HG03025 (cell line): Measurements from ENCODE around the gene LYRM7.
"Not testable (repeated sequence)": the region's sequence is repeated elsewhere in the genome, so short reads cannot be mapped to it uniquely, and the experiment has no call there.

Experiments
- ATAC-seq: cut with Tn5 transposase; IDR thresholded peaks from one replicate; pipeline ENCODE4 v1.9.1; 2021; ENCODE audit warnings: mild to moderate bottlenecking, moderate library complexity; ENCODE audit not compliant: unreplicated experiment, low FRiP score

The LYRM7 gene

DNA sequence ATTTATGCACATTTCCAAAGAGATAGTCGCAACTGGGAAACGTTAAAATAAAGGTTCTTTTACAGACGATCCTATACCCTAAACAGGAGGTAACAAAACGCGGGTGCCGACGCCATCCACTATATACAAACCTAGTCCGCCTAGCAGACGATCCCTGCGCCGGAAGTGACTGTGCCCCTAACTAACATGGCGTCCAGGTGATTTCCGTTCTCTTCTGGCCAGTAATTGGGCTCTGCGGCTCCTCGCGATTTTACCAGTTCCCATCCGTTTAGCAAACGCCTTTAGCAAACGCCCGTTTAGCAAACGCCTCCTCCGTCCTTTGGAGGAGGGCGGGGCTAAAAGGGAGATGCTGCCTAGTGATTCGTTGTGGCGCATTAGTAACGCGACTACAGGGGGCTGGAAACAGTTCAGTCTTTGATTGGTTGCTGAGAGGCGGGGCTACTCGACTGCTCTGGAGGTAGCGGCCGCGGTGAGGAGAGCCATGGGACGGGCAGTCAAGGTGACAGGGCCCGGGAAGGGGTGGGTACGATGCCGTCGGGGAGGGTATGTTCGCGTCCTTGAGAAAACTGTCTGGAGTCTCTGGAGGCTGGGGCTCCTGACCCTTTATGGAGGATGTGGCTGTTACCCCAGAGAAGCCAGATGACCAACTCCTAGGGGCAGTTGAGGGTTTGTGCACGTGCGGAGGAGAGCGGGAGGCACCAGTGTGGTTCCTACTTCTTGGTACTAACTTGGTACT, at the start of gene LYRM7:
LYRM7 (plus strand) TSS at position 405 of the 736 bp plus-strand sequence; CDS start at position 482, 77 bp downstream.
- ATAC-seq = peak; percentile 98

GRCh38 chr5:131127244-131127643, 43.5 kb upstream of the LYRM7 start:
- ATAC-seq = not testable (repeated sequence)

GRCh38 chr5:131129306-131129705, 41.4 kb upstream of the LYRM7 start:
- no peak for ATAC-seq

DNA sequence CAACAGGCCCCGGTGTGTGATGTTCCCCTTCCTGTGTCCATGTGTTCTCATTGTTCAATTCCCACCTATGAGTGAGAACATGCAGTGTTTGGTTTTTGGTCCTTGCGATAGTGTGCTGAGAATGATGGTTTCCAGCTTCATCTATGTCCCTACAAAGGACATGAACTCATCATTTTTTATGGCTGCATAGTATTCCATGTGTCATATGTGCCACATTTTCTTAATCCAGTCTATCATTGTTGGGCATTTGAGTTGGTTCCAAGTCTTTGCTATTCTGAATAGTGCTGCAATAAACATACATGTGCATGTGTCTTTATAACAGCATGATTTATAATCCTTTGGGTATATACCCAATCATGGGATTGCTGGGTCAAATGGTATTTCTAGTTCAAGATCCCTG, 37.7 kb upstream of the LYRM7 start:
- not testable (repeated sequence) for ATAC-seq

- ATAC-seq = not testable (repeated sequence)
Measured at GRCh38 chr5:131138406-131138805, 32.3 kb upstream of the LYRM7 start.

DNA sequence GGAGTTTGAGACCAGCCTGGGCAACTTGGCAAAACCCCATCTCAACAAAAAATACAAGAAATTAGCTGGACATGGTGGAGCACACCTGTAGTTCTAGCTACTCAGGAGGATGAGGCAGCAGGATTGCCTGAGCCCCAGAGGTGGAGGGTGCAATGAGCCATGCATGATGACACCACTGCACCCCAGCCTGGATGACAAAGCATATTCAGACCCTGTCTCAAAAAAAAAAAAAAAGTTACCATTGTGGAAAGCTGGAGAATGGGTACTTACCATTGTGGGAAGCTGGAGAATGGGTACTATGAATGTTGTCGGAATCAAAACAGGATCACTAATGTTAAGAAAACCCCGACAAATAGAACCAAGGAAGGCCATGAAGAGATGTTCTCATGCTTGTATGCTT, 31.4 kb upstream of the LYRM7 start:
- no peak for ATAC-seq

DNA sequence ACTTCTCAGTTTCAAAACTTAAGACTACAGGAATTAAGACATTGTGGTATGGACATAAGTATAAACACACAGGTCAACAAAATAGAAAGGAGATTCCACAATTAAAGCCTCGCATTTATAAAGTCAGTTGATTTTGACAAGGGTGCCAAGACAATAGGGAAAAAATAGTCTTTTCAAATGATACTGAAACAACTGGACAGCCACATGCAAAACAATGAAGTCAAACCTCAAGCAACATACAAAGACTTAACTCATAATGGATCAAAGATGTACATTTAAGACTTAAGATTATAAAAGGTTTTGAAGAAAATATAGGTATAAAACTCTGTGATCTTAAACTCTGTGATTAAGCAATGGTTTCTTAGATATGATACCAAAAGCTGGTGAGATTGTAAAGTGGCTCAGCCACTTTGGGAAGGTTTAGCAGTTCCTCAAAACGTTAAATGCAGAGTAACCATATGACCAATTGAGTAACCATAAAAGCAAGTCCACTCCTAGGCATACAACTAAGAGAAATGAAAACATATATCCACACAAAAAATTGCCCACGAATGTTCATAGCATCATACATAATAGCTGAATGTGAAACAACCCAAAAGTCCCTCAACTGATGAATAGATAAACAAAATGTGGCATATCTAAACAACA, 27.6 kb upstream of the LYRM7 start:
- no peak for ATAC-seq

DNA sequence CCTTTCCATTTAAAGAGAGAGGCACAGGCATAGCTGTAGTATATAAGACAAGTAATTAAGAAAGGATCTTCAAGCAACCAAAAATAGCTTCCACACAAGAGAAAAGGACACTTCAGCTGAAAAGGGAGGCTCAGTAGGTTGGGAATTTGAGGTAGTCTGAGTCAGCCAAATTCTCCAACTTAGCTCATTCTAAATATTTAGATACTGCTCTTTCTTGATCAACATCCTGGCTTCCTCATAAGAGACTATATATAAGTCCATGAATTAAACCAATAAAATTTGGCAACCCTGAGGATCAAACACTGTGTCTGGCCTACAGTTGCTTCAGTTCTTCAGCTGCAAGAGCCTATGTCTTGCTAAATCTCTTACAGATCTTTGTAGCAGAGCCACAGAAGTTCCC, 23.5 kb upstream of the LYRM7 start:
- no peak for ATAC-seq

- ATAC-seq = no peak
Measured at GRCh38 chr5:131148835-131149234, 21.9 kb upstream of the LYRM7 start.

DNA sequence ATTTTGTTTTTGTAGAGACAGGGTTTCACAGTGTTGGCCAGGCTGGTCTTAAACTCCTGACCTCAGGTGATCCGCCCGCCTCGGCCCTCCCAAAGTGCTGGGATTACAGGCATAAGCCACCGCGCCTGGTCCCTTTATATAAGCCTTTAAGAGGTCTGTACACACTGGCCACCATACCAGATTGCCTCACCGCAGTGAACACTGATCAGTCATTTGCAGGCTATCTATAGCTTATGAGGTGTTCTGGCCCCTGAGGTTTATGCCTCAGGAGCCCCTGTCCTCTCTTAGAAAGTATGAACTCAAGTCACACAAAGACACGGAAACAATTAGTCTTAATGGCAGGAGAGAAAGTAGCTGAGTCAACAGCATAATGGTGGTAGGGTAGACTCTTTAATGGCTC, 20.3 kb upstream of the LYRM7 start:
- ATAC-seq = no peak

DNA sequence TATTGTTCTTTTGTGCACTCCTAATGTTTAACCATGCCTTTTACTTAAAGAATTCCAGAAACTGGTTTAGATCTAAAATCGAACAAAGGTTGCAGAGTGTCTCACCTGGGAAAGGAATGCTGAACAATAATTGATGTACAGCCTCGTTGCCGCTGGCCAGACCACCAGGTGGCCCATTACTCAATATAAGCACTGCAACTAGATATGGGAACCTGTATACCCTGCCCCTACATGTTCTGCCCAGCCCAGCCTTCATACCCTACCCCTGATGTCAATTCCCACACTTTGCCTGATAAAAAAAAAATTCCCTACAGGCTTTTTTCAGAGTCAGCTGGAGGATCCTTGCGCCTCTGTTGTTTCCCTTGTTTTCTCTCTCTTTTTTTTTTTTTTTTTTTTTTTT, 19.5 kb upstream of the LYRM7 start:
- no peak for ATAC-seq

- no peak for ATAC-seq
Measured at GRCh38 chr5:131156385-131156784, 14.4 kb upstream of the LYRM7 start.

DNA sequence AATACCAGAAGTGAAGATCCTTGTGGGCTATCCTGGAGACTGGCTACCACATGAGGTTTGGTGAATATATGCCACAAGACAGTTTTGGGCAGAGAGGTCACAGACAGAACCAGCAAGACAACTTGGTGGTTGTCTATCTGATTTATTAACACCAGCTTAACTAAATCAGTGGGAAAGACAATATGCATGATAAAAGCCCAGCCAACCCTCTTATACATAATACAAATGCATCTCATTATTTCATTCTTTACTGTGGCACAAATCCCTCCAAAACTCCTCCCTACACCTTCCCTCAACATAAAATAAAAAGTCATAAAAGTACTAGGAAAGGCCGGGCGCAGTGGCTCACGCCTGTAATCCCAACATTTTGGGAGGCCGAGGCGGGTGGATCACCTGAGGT, 13.8 kb upstream of the LYRM7 start:
- no peak for ATAC-seq

- ATAC-seq = no peak
Measured at GRCh38 chr5:131160134-131160533, 10.6 kb upstream of the LYRM7 start.

- ATAC-seq = no peak
Measured at GRCh38 chr5:131163276-131164119, 7.2 kb upstream of the LYRM7 start.

- peak; percentile 84 for ATAC-seq
Measured at GRCh38 chr5:131164191-131165118, 6.3 kb upstream of the LYRM7 start.

- peak; percentile 81 for ATAC-seq
Measured at GRCh38 chr5:131165119-131165727, 5.5 kb upstream of the LYRM7 start, which contains the start of gene HINT1. TSS of gene HINT1 (minus strand) at chr5:131165256. CDS start at chr5:131165205, 51 bp downstream.

GRCh38 chr5:131167615-131168014, 3.1 kb upstream of the LYRM7 start:
- ATAC-seq = no peak

GRCh38 chr5:131169810-131170539, 769 bp upstream of the LYRM7 start:
- ATAC-seq = no peak
